K562 (cell line): ENCODE results near the gene NME4. TPM values are rescaled to one million over a fixed set of nuclear protein-coding genes. Genes with fewer than 3 reads are reported as not detected.

Experiments
- ARID4B ChIP-seq: sonication (generic); formaldehyde crosslinking; IDR thresholded peaks from 2 replicates; pipeline ENCODE4 v1.8.0; 2022; ENCODE audit warnings: mild to moderate bottlenecking, missing genetic modification reagents
- BCOR ChIP-seq: fragments of 450-650 bp; IDR thresholded peaks from 2 replicates; pipeline ENCODE4 v1.6.1; 2016
- BHLHE40 ChIP-seq: IDR thresholded peaks from 2 replicates; pipeline ENCODE4 v1.6.1; 2011; ENCODE audit warnings: low read length, improper control_type of control experiment
- CTCF ChIP-seq, 3 experiments: IDR thresholded peaks in 2 of 3; conservative IDR thresholded peaks in 1 of 3; 2 replicates each; pipeline ENCODE4 v1.5.1; 2011 to 2012; ENCODE audit warnings: low read length in 3 of 3, mild to moderate bottlenecking in 3 of 3, control low read depth in 2 of 3, improper control_type of control experiment in 1 of 3, inconsistent platforms in 1 of 3, low read depth in 1 of 3, mixed read lengths in 1 of 3, moderate library complexity in 1 of 3; ENCODE audit not compliant: insufficient read depth in 2 of 3
- KDM1A ChIP-seq, 2 experiments: fragments of 450-650 bp; IDR thresholded peaks; 2 replicates each; pipeline ENCODE4 v1.6.1; 2016; ENCODE audit warnings: mild to moderate bottlenecking in 2 of 2
- L3MBTL2 ChIP-seq: fragments of 450-650 bp; IDR thresholded peaks from 2 replicates; pipeline ENCODE4 v1.6.1; 2016; ENCODE audit warnings: mild to moderate bottlenecking, moderate library complexity
- NONO ChIP-seq, 2 experiments: fragments of 200-400 bp in 1 of 2; fragments of 450-650 bp in 1 of 2; formaldehyde crosslinking in 1 of 2; IDR thresholded peaks; 2 replicates each; pipeline ENCODE4 v1.6.1; 2017; ENCODE audit warnings: low read depth in 2 of 2, mild to moderate bottlenecking in 2 of 2, moderate library complexity in 2 of 2, low read length in 1 of 2
- POLR2G ChIP-seq: fragments of 200-400 bp; formaldehyde crosslinking; IDR thresholded peaks from 2 replicates; pipeline ENCODE4 v1.6.1; 2017; ENCODE audit warnings: low read depth, mild to moderate bottlenecking, antibody characterized with exemption, low read length, moderate library complexity
- USF1 ChIP-seq: sonication (generic); formaldehyde crosslinking; IDR thresholded peaks from 2 replicates; pipeline ENCODE4 v1.9.0; 2022; ENCODE audit warnings: mild to moderate bottlenecking, missing genetic modification reagents
- YY1 ChIP-seq, 3 experiments: IDR thresholded peaks; 2 replicates each; pipeline ENCODE4 v1.6.1; 2011; ENCODE audit warnings: low read length in 2 of 3, mild to moderate bottlenecking in 2 of 3, moderate library complexity in 2 of 3, borderline replicate concordance in 1 of 3, control low read depth in 1 of 3, low read depth in 1 of 3; ENCODE audit not compliant: insufficient read depth in 3 of 3, insufficient replicate concordance in 2 of 3, control insufficient read depth in 1 of 3, insufficient read length in 1 of 3; ENCODE audit errors: extremely low read depth in 1 of 3
- ZFX ChIP-seq: sonication (generic); formaldehyde crosslinking; IDR thresholded peaks from 2 replicates; pipeline ENCODE4 v1.8.0; 2022; ENCODE audit warnings: mild to moderate bottlenecking, missing genetic modification reagents, moderate library complexity
- ZNF583 ChIP-seq: fragments of 250-450 bp; sonication (Bioruptor Pico); IDR thresholded peaks from 2 replicates; pipeline ENCODE4 v1.4.0; 2020
- polyA plus RNA-seq, 8 experiments: library from polyadenylated mRNA; depleted of rRNA in 4 of 8; stranded (reverse) in 5 of 8; unstranded in 3 of 8; fragments of >200 nt; fragmentation: Nextera tagmentation in 2 of 8; fragmentation: Illumina TruSeq in 1 of 8; extraction: Ambion mirVana in 2 of 8; extraction: Trizol in 1 of 8; gene quantifications; 2 replicates each; pipeline versions ENCODE4 v1.2.1 to v1.2.3, GENCODE V29; 2011 to 2014; ENCODE audit warnings: inconsistent platforms in 1 of 8, missing spikeins in 1 of 8
- total RNA-seq, 7 experiments: library from RNA; depleted of rRNA in 6 of 7; stranded (reverse); fragments of >200 nt in 6 of 7; fragmentation: Illumina TruSeq in 2 of 7; extraction: Trizol in 2 of 7; gene quantifications; 2 replicates each; pipeline versions ENCODE4 v1.2.1 to v1.2.3, GENCODE V29; 2011 to 2021; ENCODE audit warnings: low replicate concordance in 1 of 7
- TF ChIP-seq, protein P1 (sequence below), 2 experiments: IDR thresholded peaks; 2 replicates each; pipeline ENCODE4 v1.6.1; 2011; ENCODE audit warnings: borderline replicate concordance in 1 of 2, control low read depth in 1 of 2, low read depth in 1 of 2, low read length in 1 of 2, mild to moderate bottlenecking in 1 of 2, mixed read lengths in 1 of 2, moderate library complexity in 1 of 2; ENCODE audit not compliant: insufficient read depth in 1 of 2, insufficient read length in 1 of 2, poor library complexity in 1 of 2, severe bottlenecking in 1 of 2; ENCODE audit errors: extremely low read depth in 1 of 2
- TF ChIP-seq, protein P2 (sequence below): sonication (generic); formaldehyde crosslinking; IDR thresholded peaks from 2 replicates; pipeline ENCODE4 v1.8.0; 2022; ENCODE audit warnings: missing genetic modification reagents, mild to moderate bottlenecking, moderate library complexity, borderline replicate concordance

NME4 gene
- total and polyA plus RNA-seq, 9 of the 15 experiments (the other 6 are each of a cell fraction or from before 2014, with no cell fraction given): 15.4 to 264 (median 139) TPM

GRCh38 chr16:364595-365491 lies 32.2 kb upstream of the NME4 start (continued):
- TF ChIP-seq CTCF (IDR thresholded peaks at IDR 0.05 in 2 of 3, conservative IDR thresholded peaks at IDR 0.05 in 1 of 3; ENCODE audit: insufficient read depth in 2 of 3, low read depth in 1 of 3, low read length in 3 of 3): 0 out of 6 replicates have a peak, but pooled peaks of 1 of the 3 experiments have one; percentile 14
- peak; percentile 39 for TF ChIP-seq USF1 (CRISPR knock-in tag)
- TF ChIP-seq YY1 (IDR thresholded peaks at IDR 0.05; ENCODE audit: borderline replicate concordance in 1 of 3, control insufficient read depth in 1 of 3, extremely low read depth in 1 of 3, insufficient read depth in 3 of 3, insufficient read length in 1 of 3, insufficient replicate concordance in 2 of 3, low read depth in 1 of 3, low read length in 2 of 3): peak in 1 of 3 experiments; percentile 22
- peak in 1 of 2 experiments; percentile 47; a peak in 1 of 4 replicates for TF ChIP-seq KDM1A (IDR thresholded peaks at IDR 0.05)
- TF ChIP-seq POLR2G: peak; percentile 77
- TF ChIP-seq L3MBTL2: peak; percentile 41; the same call in 1 of the 2 replicates
- TF ChIP-seq, protein P1, sequence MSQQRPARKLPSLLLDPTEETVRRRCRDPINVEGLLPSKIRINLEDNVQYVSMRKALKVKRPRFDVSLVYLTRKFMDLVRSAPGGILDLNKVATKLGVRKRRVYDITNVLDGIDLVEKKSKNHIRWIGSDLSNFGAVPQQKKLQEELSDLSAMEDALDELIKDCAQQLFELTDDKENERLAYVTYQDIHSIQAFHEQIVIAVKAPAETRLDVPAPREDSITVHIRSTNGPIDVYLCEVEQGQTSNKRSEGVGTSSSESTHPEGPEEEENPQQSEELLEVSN (IDR thresholded peaks at IDR 0.05; ENCODE audit: borderline replicate concordance in 1 of 2, extremely low read depth in 1 of 2, insufficient read depth in 1 of 2, insufficient read length in 1 of 2, low read depth in 1 of 2, low read length in 1 of 2, poor library complexity in 1 of 2, severe bottlenecking in 1 of 2): peak; percentile 12 to 19
- TF ChIP-seq ZFX (CRISPR knock-in tag): 0 out of 2 replicates have a peak, but pooled peaks have one; percentile 14
- TF ChIP-seq NONO (IDR thresholded peaks at IDR 0.05; ENCODE audit: low read depth in 2 of 2, low read length in 1 of 2): no peak
- TF ChIP-seq BHLHE40: peak; percentile 83
- TF ChIP-seq, protein P2, sequence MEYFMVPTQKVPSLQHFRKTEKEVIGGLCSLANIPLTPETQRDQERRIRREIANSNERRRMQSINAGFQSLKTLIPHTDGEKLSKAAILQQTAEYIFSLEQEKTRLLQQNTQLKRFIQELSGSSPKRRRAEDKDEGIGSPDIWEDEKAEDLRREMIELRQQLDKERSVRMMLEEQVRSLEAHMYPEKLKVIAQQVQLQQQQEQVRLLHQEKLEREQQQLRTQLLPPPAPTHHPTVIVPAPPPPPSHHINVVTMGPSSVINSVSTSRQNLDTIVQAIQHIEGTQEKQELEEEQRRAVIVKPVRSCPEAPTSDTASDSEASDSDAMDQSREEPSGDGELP (CRISPR knock-in tag): peak; percentile 81; the same call in 1 of the 2 replicates
- no peak for TF ChIP-seq ZNF583 (CRISPR knock-in tag)
- peak; percentile 89 for TF ChIP-seq BCOR
- TF ChIP-seq ARID4B: no peak
